D341Med (cell line): Measurements from ENCODE around the gene GLA.

Experiments
- DNase-seq: peaks from one replicate; pipeline ENCODE4 v3.0.0; 2012; ENCODE audit warnings: low spot score

The GLA gene

GRCh38 chrX:101397779-101398178 is 9.9 kb downstream of the GLA start:
- DNase-seq: no peak

GRCh38 chrX:101395789-101396188 is 11.9 kb downstream of the GLA start:
- no peak for DNase-seq

GRCh38 chrX:101394372-101394771 is 13.4 kb downstream of the GLA start:
- no peak for DNase-seq

- no peak for DNase-seq
Measured at GRCh38 chrX:101393530-101394305, 14.0 kb downstream of the GLA start.

- DNase-seq: no peak
Measured at GRCh38 chrX:101391831-101392230, 15.9 kb downstream of the GLA start.

- peak; percentile 86 for DNase-seq
Measured at GRCh38 chrX:101390664-101391525, 16.8 kb downstream of the GLA start, which contains the start of gene RPL36A. Gene RPL36A (plus strand): TSS chrX:101391011. CDS start chrX:101391044, 33 bp downstream.

GRCh38 chrX:101388604-101389003 is 19.1 kb downstream of the GLA start:
- no peak for DNase-seq

GRCh38 chrX:101386542-101386885 is 21.2 kb downstream of the GLA start:
- DNase-seq: no peak

- no peak for DNase-seq
Measured at GRCh38 chrX:101385795-101386541, 21.8 kb downstream of the GLA start, which contains the start of gene BTK. Gene BTK (minus strand): TSS chrX:101386191. CDS start chrX:101375284, 10,907 bp downstream.

GRCh38 chrX:101385026-101385684 is 22.6 kb downstream of the GLA start:
- DNase-seq: no peak

- no peak for DNase-seq
Measured at GRCh38 chrX:101383679-101384205, 24.0 kb downstream of the GLA start.

GRCh38 chrX:101377547-101377946 is 30.2 kb downstream of the GLA start:
- DNase-seq: no peak

- no peak for DNase-seq
Measured at GRCh38 chrX:101370888-101371504, 36.7 kb downstream of the GLA start.

- DNase-seq: no peak
Measured at GRCh38 chrX:101369687-101370086, 38.0 kb downstream of the GLA start.

- no peak for DNase-seq
Measured at GRCh38 chrX:101368800-101369199, 38.9 kb downstream of the GLA start.

GRCh38 chrX:101365301-101365795 is 42.4 kb downstream of the GLA start:
- no peak for DNase-seq

GRCh38 chrX:101362757-101363156 is 45.0 kb downstream of the GLA start:
- no peak for DNase-seq

- DNase-seq: no peak
Measured at GRCh38 chrX:101362116-101362515, 45.6 kb downstream of the GLA start.

GRCh38 chrX:101360390-101360789 is 47.3 kb downstream of the GLA start:
- DNase-seq: no peak

GRCh38 chrX:101359966-101360365 is 47.8 kb downstream of the GLA start:
- DNase-seq: no peak
